Measurements from ENCODE around the gene GRM8. TPM values are rescaled to one million over a fixed set of nuclear protein-coding genes. Genes with fewer than 3 reads are reported as not detected.

The GRM8 gene
- total RNA-seq, 1 experiment from 2014 or later: 1.8 TPM

GRCh38 chr7:126447984-126448383 is 804.8 kb downstream of the GRM8 start:
- H4K20me1 ChIP-seq (ENCODE audit: control insufficient read depth, insufficient read depth, insufficient read length): no peaks in the 10 kb centered on the region
- Mint-ChIP-seq H3K27me3 (ENCODE audit: low read depth) (no peaks in the 10 kb centered on the region), H3K27ac (no peak overlapping the region), H3K4me1 (no peaks in the 10 kb centered on the region), H3K36me3 (ENCODE audit: insufficient read depth in 1 of 3, low read depth in 3 of 3) (no peaks in the 10 kb centered on the region), H3K9me3 (no peaks in the 10 kb centered on the region), H3K4me3 (no peak overlapping the region)
- H3T11ph ChIP-seq (ENCODE audit: low read length): no peak overlapping the region
- H3K79me2 ChIP-seq (ENCODE audit: insufficient read depth, low read length): no peaks in the 10 kb centered on the region
- no peak overlapping the region for H2AFZ ChIP-seq (ENCODE audit: low read length)
- no peaks in the 10 kb centered on the region for H3K9me3 ChIP-seq (ENCODE audit: control insufficient read depth, low read depth, low read length)
- H3K23me2 ChIP-seq (ENCODE audit: insufficient read length, low read depth, low read length, poor library complexity, severe bottlenecking): no peaks in the 10 kb centered on the region
- H2BK12ac ChIP-seq (ENCODE audit: insufficient read length, low read depth, low read length): no peak overlapping the region
- no peak overlapping the region for H3K23ac ChIP-seq (ENCODE audit: insufficient read length, low read depth, low read length)
- WGBS (ENCODE audit: extremely low coverage, insufficient read length, low lambda C conversion rate): no CpG with 5 or more reads among the region's 2 CpGs
- no peak overlapping the region for H3K27ac ChIP-seq (ENCODE audit: insufficient read length, low read depth, low read length)
- H2BK5ac ChIP-seq (ENCODE audit: insufficient read length, low read length): no peak overlapping the region
- H4K91ac ChIP-seq (ENCODE audit: insufficient read length, low read depth, low read length): no peak overlapping the region
- H3K4me1 ChIP-seq (ENCODE audit: insufficient read depth, low read length): no peaks in the 10 kb centered on the region
- no peak for DNase-seq
- H3K9ac ChIP-seq (ENCODE audit: extremely low read depth, insufficient read length, low read length): no peak overlapping the region
- H3K79me1 ChIP-seq (ENCODE audit: insufficient read depth, low read depth, low read length, poor library complexity, severe bottlenecking): no peaks in the 10 kb centered on the region
- H3K56ac ChIP-seq (ENCODE audit: insufficient read length, low read depth, low read length): no peak overlapping the region
- no peak overlapping the region for H3K4me2 ChIP-seq (ENCODE audit: insufficient read depth, insufficient read length, low read length)
- H3K27me3 ChIP-seq (ENCODE audit: insufficient read depth, low read length): 0 out of 2 replicates have a peak, but pooled peaks cover 2% of the 10 kb centered on the region
- TF ChIP-seq CTCF (conservative IDR thresholded peaks at IDR 0.05): no peak
- no peak overlapping the region for H3K14ac ChIP-seq (ENCODE audit: insufficient read depth, low read length)
- H2BK120ac ChIP-seq (ENCODE audit: low read depth, low read length, poor library complexity, severe bottlenecking): no peak overlapping the region
- H3K4ac ChIP-seq (ENCODE audit: low read depth, low read length): no peak overlapping the region
- H2AK5ac ChIP-seq (ENCODE audit: insufficient read length, low read length): no peak overlapping the region
- no peak overlapping the region for H4K5ac ChIP-seq (ENCODE audit: insufficient read length, low read depth, low read length)
- no peak overlapping the region for H2BK20ac ChIP-seq (ENCODE audit: low read depth, low read length, poor library complexity, severe bottlenecking)
- H3K18ac ChIP-seq (ENCODE audit: insufficient read length, low read depth, low read length): no peak overlapping the region
- H4K8ac ChIP-seq (replicated peaks; ENCODE audit: insufficient read length, low read depth, low read length): no peak overlapping the region
- H2BK15ac ChIP-seq (ENCODE audit: low read depth, low read length): no peak overlapping the region

Data from H9 (cell line).